NCI-H146 treated with DMSO at 0.1 percent for 48 hours (cell line): ENCODE measurements around the gene ADM.
"Not testable (repeated sequence)": the region's sequence is repeated elsewhere in the genome, so short reads cannot be mapped to it uniquely, and the experiment has no call there.

ENCODE experiments used
- DNase-seq: peaks from one replicate; lab custom pipeline; 2025; ENCODE audit not compliant: unreplicated experiment; lab: John Stamatoyannopoulos, UW

ADM gene, protein sequence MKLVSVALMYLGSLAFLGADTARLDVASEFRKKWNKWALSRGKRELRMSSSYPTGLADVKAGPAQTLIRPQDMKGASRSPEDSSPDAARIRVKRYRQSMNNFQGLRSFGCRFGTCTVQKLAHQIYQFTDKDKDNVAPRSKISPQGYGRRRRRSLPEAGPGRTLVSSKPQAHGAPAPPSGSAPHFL

DNA sequence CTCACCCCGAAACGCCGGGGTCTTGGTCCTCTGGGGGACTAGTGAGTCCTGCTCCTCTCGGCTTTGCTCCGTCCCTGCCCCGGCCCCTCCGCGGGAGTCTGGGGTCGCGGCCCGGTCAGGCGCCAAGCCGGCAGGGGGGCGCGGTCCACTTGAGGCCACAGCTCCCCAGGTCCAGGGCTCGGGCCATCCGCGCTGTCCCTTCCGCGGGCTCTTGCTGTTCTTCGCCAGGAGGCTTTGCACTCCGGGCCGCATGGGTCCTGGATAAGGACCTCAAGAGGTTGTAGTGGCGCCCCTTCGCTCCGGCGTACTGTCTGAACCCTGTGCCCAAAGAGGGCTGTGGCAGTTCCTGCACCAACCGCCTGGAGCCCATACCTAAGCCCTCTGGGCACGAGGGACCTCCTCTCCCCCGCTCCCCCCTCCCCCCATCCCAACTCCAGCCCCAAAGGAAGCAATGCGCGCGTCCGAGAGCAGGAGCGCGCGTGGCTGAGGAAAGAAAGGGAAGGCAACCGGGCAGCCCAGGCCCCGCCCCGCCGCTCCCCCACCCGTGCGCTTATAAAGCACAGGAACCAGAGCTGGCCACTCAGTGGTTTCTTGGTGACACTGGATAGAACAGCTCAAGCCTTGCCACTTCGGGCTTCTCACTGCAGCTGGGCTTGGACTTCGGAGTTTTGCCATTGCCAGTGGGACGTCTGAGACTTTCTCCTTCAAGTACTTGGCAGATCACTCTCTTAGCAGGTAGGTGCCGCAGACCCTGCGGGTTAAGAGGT lies at the start of gene ADM:
ADM (plus strand) TSS at position 579 of the 767 bp plus-strand sequence. CDS start 628 bp downstream, outside the sequence.
- peak; percentile 86 for DNase-seq

DNA sequence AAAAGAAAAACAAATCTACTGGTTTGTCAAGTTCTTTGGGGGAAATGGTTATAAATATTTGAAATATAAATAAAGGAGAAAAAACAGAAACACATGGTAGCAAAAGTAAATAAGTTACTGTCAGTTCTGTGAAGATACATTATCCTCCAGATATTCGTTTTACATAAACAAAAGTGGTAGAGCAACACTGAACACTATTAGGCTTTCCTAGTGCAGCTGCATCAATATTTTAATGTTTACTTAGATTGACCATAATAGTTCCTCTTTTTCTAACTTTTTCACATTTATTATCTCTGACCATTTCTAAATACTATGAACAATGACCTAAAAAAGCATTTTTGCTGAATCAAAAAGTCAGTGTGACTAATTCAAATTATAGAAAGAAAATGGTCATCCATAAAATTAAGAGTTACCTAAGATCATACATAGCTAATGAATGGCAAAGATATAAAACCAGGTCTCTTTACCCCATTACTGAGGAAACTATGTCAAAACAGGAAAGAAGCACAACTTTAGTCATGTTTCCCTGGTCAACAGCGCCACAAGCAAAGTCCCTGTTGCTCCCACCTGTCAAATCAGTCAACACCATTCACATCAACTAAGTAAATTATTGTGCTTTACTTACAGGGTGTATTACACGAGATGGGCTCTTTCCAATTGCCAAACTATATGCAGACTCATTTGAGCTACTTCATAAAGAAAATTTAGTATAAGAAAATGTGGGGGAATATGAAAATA lies 49.3 kb upstream of the ADM start:
- DNase-seq, result peak; percentile 38

DNA sequence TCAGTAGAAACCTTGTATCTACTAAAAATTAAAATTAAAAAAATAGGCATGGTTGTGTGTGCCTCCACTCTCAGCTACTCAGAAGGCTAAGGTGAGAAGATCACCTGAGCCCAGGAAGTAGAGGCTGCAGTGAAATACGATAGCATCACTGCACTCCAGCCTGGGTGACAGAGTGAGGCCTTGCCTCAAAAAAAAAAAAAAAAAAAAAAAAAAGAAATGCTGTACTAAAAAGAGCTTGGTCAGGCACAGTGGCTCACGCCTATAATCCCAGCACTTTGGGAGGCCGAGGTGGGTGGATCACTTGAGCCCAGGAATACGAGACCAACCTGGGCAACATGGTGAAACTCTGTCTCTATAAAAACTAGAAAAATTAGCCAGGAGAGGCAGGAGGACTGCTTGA lies 47.4 kb upstream of the ADM start:
- no peak for DNase-seq

DNA sequence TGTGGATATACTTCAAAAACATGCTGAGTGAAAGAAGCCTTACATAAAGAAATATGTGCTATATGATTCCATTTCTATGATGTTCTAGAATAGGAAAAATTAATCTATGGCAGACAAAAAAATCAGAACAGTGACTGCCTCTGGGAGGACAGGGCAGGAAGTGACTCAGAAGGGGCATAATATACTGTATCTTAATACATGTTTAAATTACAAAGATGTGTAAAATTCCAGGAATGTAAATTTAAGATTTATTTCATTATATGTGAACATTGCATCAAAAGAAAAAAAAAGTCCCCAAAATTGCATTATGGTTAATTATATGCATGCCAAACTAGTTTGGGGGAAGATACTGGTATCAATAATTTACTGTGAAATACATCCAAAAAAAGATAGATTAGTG lies 43.1 kb upstream of the ADM start:
- no peak for DNase-seq

DNA sequence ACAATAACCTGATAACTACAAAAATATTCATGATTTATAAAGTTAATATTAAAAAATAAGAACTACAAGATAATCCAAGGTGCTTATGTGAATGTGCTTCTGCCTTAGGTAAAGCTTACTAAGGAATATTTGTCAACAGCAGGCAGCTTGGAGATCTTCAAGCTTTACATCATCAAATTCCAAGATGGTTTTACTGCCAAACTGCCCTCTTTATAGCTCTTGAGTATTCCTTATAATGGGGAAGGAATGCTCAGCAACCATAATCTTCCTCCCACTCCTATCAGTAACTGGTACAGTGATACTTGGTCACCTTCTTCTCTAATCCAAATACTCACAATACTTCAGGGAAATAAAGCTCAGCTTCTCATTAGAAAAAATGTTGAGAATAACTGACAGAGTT lies 40.9 kb upstream of the ADM start:
- DNase-seq, result no peak

DNA sequence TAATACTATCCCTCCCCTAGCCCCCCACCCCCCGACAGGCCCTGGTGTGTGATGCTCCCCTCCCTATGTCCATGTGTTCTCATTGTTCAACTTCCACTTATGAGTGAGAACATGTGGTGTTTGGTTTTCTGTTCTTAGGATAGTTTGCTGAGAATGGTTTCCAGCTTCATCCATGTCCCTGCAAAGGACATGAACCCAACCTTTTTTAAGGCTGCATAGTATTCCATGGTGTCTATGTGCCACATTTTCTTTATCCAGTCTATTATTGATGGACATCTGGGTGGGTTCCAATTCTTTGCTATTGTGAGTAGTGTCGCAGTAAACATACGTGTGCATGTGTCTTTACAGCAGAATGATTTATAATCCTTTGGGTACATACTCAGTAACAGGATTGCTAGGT lies 40.2 kb upstream of the ADM start:
- not testable (repeated sequence) for DNase-seq

DNA sequence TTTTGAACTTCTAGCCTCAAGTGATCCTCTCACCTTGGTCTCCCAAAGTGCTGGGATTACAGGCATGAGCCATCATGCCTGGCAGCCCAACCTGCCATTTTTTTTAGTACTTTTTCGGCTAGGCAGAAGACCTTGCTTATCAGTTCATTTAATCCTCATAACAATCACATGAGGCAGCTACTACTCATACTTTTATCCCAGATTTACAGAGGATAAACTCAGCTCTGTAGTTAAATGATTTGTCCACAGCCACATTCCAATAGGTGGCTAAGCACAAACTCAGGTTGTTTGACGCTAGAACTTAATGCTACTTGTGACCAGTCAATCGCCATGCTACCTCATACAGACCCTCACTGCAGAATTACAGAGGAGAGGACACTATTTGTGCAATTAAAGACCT lies 38.9 kb upstream of the ADM start:
- DNase-seq, result no peak

DNA sequence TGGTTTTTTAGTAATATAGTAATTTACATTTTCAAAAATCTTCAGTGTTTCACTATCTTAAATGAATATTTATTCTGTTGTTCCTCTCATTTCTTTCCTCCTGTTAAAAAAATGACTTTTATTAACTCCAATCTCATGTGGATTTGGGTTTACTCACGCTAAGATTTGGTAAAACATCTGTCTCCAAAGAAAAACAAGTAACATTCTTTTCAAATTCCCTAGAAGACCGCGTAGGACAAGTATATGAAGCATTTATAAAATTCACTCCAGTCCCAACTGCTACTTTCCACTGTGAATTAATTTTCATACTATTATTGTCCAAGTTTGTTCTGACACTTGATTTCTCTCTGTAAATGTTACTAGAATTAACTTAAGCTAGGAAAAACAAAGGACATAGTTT lies 37.1 kb upstream of the ADM start:
- DNase-seq, result no peak

DNA sequence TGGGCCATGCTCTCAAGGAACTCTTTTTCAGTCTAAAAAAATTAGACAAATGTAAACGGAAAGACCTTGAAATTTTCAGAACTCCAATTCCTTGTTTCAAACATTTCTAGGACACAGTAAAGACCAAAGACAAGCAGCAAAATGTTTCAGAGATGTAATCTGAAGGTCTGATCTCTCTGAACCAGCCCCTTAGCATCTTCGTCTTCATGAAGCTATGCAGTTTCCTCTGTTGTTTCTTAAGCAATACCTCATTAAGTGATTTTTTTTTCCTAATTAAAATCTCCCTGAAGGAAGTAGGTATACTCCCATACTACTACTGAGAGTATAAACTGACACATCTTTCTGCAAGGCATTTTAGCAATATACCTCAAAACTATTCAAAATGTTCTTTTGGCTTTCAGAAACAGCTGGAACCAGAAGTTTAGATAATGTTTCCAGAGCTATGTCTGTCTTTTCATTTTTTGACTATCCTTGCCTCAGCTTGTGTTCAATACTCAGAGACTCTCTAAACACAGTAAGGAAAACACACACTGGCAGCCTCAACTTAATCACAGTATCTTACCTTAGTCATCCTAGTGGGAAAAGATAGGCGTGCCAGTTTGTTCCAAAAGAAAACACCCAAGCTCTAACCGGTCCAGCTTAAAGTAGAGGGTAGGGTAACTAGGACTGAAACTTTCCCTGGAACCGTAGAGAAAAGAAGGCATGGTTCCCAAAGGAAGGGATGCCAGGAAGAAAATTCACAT lies 36.0 kb upstream of the ADM start:
- no peak for DNase-seq

DNA sequence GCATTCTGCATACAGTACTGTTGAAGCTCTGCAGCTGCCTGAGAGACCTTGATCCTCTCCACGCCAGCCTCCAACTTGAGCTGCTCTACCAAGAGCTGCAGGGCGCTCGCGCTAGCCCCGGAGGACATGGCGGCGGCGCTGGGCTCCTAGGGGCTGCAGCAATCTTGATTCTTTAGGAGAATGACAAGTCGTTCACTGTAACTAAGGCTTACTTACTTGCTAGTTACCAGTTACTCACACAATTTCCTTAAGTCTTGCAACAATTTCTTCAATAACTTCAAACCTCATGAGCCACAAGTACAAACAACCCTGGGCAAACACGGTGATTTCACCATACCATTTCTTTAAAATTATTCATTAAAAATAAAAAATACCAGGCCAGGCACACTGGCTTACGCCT lies 32.7 kb upstream of the ADM start:
- DNase-seq, result no peak

DNA sequence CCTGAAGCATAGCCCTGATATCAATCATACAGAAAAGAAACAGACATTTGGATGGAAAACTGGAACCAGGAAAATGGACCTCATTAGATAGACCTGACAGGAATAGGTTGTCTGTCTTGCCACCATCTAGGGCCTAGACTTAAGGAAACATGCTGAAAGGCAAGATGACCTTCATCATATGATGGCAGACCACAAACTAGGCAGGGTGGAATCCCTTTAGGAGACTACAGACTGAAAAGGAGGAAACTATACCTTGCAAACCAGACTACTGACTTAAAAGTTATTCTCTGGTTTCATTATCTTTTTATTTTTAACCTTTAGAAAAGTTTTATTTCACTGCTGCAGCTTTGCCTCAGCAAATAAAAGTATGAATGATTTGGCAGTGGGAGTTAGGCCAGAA lies 31.1 kb upstream of the ADM start:
- no peak for DNase-seq

DNA sequence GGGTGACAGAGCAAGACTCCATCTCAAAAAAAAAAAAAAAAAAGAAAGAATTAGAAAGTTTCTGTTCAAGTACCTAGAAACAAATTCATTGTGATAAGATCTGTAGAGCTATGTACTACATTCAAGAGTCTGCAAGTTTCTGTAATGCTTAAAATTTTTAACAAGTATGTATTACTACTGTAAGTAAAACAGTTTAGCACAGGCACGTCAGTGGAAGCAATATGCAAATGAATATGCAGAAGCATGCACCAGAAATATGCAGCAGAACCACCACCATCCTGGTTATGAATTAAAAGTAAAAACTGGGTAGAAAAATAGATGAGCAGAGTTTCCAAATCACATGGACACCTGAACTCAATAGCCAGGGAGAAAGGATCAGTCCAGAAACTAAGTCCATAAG lies 30.1 kb upstream of the ADM start:
- no peak for DNase-seq

DNA sequence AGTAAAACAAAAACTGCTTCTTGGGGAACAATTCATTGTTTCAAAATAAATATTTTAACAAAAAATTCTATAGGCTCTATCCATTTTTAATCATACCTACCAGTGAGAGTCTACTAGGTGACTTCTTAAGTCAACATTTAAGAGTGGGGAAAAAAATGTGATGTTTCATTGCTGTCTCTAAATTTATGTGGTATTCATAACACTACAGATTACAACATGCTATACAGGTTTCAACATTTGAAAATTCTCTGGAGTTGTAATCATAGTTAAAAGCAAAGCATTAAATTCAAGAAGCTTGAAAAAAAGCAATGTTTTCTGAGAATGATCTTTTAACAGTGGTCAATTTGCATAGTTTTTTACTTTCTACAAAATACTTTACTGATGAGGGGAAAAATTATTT lies 29.2 kb upstream of the ADM start:
- DNase-seq, result no peak

DNA sequence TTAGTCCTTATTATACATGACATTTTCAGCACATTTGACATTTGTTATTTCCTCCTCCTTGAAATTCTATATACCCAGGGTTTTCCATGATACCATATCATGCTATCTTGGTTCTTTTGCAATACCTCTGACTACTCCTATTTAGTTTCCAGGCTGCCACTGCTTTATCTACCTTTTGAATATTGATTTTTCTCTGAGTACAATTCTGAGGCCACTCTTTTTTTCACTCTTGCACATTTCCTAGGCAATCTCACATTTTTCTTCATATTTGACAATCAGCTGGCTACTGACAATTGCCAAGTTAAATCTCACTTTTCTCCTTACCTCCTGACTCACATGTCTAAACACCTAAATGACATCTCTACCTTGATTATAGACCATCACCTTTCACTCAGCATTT lies 22.8 kb upstream of the ADM start:
- DNase-seq, result no peak

DNA sequence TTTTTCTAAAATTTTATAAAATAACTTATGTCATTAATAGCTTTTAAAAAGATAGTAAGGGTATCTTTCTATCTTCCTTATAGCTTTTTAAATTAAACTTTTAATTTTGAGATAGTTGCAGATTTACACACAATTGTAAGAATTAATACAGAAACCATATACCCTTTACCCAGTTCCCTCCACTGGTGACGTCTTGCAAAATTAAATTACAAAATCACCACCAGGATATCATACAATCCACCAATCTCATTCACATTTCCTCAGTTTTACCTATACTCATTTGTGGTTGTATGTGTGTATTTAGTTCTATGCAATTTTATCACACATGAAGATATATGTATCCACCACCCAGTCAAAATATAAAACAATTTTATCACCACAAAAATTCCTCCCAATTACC lies 20.9 kb upstream of the ADM start:
- DNase-seq, result no peak

DNA sequence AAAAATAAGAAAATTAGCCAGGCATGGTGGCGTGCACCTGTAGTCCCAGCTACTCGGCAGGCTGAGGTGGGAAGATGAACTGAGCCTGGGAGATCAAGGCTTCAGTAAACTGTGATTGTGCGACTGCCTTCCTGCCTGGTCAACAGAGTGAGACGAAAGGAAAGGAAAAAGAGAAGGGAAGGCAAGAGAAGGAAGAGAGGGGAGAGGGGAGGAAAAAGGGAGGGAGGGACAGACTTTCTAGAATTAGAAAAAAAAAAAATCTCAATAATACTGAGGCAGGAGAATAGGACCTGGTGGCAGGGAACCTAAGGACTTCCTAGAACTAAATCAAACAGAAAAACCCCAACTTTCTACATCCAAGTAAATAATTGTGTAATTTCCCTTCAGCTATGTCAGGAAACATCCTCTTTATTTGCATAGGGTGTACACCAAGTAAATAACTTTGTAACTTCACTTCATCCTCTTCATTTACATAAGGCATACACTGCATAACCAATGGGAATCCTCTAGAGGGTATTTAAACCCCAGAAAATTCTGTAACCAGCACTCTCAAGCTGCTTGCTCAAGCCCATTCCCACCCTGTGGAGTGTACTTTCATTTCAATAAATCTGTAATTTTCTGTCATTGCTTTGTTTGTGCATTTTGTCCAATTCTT lies 19.6 kb upstream of the ADM start:
- no peak for DNase-seq

DNA sequence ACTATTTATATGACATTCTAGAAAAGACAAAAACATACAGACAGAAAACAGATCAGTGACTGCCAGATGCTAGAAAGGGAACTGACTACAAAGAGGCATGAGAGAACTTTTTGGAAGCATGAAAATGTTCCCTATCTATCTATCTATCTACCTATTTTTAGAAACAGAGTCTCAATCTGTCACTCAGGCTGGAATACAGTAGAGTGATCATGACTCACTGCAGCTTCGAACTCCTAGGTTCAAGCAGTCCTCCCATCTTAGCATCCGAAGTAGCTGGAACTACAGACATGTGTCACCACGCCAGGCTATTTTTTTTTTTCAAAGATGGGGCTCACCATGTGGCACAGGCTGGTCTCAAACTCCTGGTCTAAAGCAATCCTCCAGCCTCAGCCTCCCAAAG lies 17.7 kb upstream of the ADM start:
- no peak for DNase-seq

DNA sequence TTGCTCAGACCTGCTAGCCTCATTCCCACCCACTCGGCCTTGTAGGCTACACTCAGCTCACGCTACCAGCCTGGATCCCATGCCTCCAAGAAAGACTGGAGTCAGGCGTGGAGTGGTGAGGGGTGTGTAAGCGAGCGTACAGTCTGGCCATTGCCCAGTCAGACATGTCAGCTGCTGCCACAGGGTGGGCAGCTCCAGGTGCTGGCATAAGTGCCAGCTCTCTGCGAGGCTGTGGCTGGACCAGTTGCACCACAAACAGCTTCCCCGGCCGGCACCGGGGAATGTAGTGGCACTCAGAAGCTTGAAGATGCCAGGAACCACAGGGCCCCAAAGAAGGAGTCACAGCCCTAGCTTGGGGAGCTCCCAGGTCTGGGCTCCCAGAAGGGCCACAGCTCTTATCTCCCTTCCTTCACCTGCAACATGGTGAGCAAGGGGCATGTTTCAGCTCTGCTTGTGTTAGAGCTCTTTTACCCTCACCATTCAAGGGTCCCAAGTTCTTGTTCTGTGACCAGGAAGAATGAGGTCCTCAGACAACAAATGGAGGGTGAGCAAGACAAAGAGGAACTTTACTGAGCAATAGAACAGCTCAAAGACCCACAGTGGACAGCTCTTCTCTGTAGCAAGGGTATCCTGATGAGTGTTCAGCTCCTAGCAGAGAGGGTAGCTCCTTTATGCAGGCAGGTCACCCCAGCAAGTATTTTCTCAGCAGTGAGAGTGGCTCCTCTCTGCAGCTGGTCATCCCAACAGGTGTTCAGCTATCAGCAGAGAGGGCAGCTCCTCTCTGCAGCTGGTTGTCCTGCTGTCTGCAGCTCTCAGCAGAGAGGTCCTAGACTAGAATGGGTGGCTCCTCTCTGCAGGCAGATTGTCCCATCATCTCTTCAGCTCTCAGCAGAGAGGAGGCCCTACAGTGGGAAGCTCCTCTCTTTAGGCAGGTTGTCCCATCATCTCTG lies 16.8 kb upstream of the ADM start:
- DNase-seq, result no peak

DNA sequence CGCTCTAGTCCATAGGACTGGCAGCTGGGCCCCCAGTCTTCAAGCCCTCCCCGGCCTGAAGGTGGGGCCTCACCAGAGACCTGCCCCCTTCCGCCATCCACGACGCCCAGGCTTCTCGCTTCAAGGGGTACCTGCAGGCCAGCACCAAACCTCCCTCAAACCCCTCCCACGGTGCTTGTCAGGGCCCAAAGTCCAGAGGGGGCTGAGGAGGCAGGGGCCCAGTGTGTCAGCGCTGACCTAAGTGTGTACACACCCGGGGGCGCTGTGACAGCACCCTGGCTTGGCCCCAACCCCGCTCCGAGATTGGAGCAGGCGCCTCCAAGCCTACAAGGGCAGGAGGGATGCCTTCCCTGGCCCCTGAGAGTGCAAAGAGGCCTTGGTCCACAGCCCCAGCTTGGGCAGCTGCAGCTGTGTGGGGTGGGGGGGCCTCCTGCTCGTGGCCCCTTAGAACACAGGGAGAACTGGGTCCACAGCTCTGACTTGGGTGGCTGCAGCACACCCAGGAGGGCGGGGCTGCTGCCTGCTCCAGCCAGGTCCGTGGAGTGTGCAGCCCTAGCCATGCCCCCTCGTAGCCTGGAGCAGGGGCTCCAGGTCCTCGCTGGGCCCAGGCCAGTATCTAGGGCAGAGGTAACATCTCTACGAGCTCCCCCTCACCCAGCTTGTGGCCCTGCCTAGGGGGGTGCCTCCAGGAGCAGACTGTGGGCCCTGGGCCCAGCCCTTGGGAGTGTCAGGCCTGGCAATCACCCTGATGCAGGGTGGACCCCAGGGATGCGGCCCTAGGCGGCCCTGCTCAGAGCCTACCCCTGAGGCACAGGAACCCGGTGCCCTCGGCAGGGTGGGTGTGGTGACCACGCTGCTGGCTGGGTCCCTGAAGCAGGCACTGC lies 15.8 kb upstream of the ADM start:
- DNase-seq, result no peak
